Hepatocyte (in vitro differentiated cells): ENCODE data around the gene CYP51A1. TPM values are rescaled to one million over a fixed set of nuclear protein-coding genes. Genes with fewer than 3 reads are reported as not detected.
"Not testable (repeated sequence)": the region's sequence is repeated elsewhere in the genome, so short reads cannot be mapped to it uniquely, and the experiment has no call there.

Experiments used
- DNase-seq: peaks from one replicate; pipeline ENCODE4 v3.0.0-alpha.2; 2016; ENCODE audit warnings: low spot score
- H2AFZ ChIP-seq: fragments of 200-600 bp; sonication (generic); 2 replicates; pipeline ENCODE4 v1.6.0; 2016; ENCODE audit warnings: antibody characterized with exemption, mild to moderate bottlenecking
- H3K27ac ChIP-seq: fragments of 200-600 bp; sonication (generic); 2 replicates; pipeline ENCODE4 v1.5.1; 2016; ENCODE audit warnings: mild to moderate bottlenecking
- H3K27me3 ChIP-seq: fragments of 200-600 bp; sonication (generic); 2 replicates; pipeline ENCODE4 v1.6.1; 2016
- H3K36me3 ChIP-seq: fragments of 200-600 bp; sonication (generic); replicated peaks from 2 replicates; pipeline ENCODE4 v1.5.1; 2016; ENCODE audit warnings: low read depth; ENCODE audit not compliant: insufficient read depth
- H3K4me1 ChIP-seq: fragments of 200-600 bp; sonication (generic); 2 replicates; pipeline ENCODE4 v1.5.1; 2016; ENCODE audit warnings: mild to moderate bottlenecking, moderate library complexity; ENCODE audit not compliant: insufficient read depth
- H3K4me2 ChIP-seq: fragments of 200-600 bp; sonication (generic); 2 replicates; pipeline ENCODE4 v1.6.0; 2016
- H3K4me3 ChIP-seq: fragments of 200-600 bp; sonication (generic); 2 replicates; pipeline ENCODE4 v1.5.1; 2016; ENCODE audit warnings: mild to moderate bottlenecking
- H3K79me2 ChIP-seq: fragments of 200-600 bp; sonication (generic); 2 replicates; pipeline ENCODE4 v1.6.0; 2017; ENCODE audit warnings: mild to moderate bottlenecking
- H3K9me2 ChIP-seq: fragments of 200-600 bp; sonication (generic); replicated peaks from 2 replicates; pipeline ENCODE4 v1.6.0; 2017; ENCODE audit warnings: mild to moderate bottlenecking; ENCODE audit not compliant: insufficient read depth
- H3K9me3 ChIP-seq: fragments of 200-600 bp; sonication (generic); 2 replicates; pipeline ENCODE4 v1.5.1; 2016; ENCODE audit warnings: low read depth, mild to moderate bottlenecking
- H4K20me1 ChIP-seq: fragments of 200-600 bp; sonication (generic); 2 replicates; pipeline ENCODE4 v1.6.0; 2016; ENCODE audit warnings: mild to moderate bottlenecking; ENCODE audit not compliant: insufficient read depth, poor library complexity, severe bottlenecking
- EZH2 ChIP-seq: fragments of 200-600 bp; sonication (generic); IDR thresholded peaks from 2 replicates; pipeline ENCODE4 v1.6.1; 2016; ENCODE audit warnings: antibody characterized with exemption, mild to moderate bottlenecking, borderline replicate concordance
- EZH2phosphoT487 ChIP-seq: fragments of 200-600 bp; sonication (generic); IDR thresholded peaks from one replicate; pipeline ENCODE4 v1.6.1; 2018; ENCODE audit warnings: antibody characterized with exemption, mild to moderate bottlenecking, low read depth, moderate library complexity; ENCODE audit not compliant: unreplicated experiment, severe bottlenecking
- WGBS: methylation state at CpG from one replicate; pipeline ENCODE4 v1.1.6; 2016; ENCODE audit warnings: low lambda C conversion rate; ENCODE audit errors: missing lambda C conversion rate; 5-methylcytosine and 5-hydroxymethylcytosine counted together
- polyA plus RNA-seq: library from polyadenylated mRNA; unstranded; fragments of >200 nt; fragmentation: Nextera tagmentation; extraction: Ambion mirVana; gene quantifications from 2 replicates; pipeline ENCODE4 v1.2.1, GENCODE V29; 2016
- total RNA-seq: library from RNA; depleted of rRNA; stranded (reverse); fragments of >200 nt; gene quantifications from 2 replicates; pipeline ENCODE4 v1.2.3, GENCODE V29; 2014
- TF ChIP-seq, protein P1 (sequence below): fragments of 200-600 bp; sonication (generic); IDR thresholded peaks from 2 replicates; pipeline ENCODE4 v1.5.1; 2016; ENCODE audit warnings: antibody characterized with exemption, mild to moderate bottlenecking; ENCODE audit not compliant: poor library complexity

Gene CYP51A1
- total and polyA plus RNA-seq, 2 experiments from 2014 or later = 200 to 414 TPM

DNA sequence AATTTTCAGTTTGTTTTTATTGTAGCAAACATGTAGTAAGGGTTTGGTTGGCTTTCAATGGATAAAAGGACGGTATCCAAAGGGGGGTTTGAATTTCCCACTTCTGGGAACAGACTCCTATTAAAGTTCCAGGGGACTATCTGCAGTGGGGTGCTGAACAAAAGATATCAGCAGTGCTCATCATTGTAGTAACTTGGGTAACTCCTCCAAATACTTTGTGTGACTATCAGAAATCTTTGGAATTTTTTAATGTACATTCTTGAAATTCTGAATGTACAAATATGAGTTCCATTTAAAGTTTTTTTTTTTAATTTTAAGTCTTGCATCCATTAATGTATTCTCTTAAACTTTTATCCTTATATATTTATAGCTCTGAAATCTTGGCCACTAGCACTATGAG is 42.1 kb downstream of the CYP51A1 start:
- 96% methylated on average over 1 of the region's 1 CpG for WGBS

DNA sequence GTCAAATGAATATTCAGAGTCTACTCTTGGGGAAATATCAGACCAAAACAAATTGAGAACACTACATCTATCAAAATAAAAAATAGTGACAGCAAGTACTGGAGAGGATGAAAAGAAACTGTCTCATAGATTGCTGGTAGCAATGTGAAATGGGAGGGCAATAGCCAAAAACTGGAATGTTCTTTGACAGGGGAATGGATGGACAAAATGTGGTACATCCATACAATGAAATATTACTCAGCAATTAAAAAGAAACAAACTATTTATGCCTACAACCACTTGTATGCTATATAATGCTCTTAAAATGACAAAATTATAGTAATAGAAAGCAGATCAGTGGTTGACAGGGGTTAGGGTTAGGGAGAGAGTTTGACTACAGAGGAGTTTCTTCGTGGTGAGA is 46.0 kb downstream of the CYP51A1 start:
- Histone ChIP-seq H3K27me3 (no peaks in the 10 kb centered on the region), H3K79me2 (no peaks in the 10 kb centered on the region), H3K9me2 (no peaks in the 10 kb centered on the region), H2AFZ (no peak overlapping the region), H3K36me3 (peaks cover 9% of the 10 kb centered on the region), H3K4me1 (no peaks in the 10 kb centered on the region), H3K27ac (no peak overlapping the region), H3K9me3 (peaks cover 13% of the 10 kb centered on the region), H3K4me2 (no peak overlapping the region), H3K4me3 (no peak overlapping the region), H4K20me1 (no peaks in the 10 kb centered on the region)
- no peak for TF ChIP-seq EZH2
- TF ChIP-seq, protein P1, sequence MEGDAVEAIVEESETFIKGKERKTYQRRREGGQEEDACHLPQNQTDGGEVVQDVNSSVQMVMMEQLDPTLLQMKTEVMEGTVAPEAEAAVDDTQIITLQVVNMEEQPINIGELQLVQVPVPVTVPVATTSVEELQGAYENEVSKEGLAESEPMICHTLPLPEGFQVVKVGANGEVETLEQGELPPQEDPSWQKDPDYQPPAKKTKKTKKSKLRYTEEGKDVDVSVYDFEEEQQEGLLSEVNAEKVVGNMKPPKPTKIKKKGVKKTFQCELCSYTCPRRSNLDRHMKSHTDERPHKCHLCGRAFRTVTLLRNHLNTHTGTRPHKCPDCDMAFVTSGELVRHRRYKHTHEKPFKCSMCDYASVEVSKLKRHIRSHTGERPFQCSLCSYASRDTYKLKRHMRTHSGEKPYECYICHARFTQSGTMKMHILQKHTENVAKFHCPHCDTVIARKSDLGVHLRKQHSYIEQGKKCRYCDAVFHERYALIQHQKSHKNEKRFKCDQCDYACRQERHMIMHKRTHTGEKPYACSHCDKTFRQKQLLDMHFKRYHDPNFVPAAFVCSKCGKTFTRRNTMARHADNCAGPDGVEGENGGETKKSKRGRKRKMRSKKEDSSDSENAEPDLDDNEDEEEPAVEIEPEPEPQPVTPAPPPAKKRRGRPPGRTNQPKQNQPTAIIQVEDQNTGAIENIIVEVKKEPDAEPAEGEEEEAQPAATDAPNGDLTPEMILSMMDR = no peak
- no peak for DNase-seq
- WGBS = 100% methylated on average over 1 of the region's 1 CpG

More for the DNA sequence above, 42.1 kb downstream of the CYP51A1 start:
- no peak for DNase-seq
- H3K4me1 ChIP-seq = no peaks in the 10 kb centered on the region
- H3K79me2 ChIP-seq = no peaks in the 10 kb centered on the region
- peaks cover 6% of the 10 kb centered on the region for H3K36me3 ChIP-seq
- H3K4me2 ChIP-seq = no peak overlapping the region
- no peaks in the 10 kb centered on the region for H3K9me2 ChIP-seq
- H3K9me3 ChIP-seq = peaks cover under 1% of the 10 kb centered on the region
- no peak overlapping the region for H3K4me3 ChIP-seq
- no peaks in the 10 kb centered on the region for H3K27me3 ChIP-seq
- no peak overlapping the region for H3K27ac ChIP-seq
- no peaks in the 10 kb centered on the region for H4K20me1 ChIP-seq
- TF ChIP-seq EZH2 = no peak
- TF ChIP-seq EZH2phosphoT487 = no peak
- TF ChIP-seq, protein P1 = no peak
- no peak overlapping the region for H2AFZ ChIP-seq

DNA sequence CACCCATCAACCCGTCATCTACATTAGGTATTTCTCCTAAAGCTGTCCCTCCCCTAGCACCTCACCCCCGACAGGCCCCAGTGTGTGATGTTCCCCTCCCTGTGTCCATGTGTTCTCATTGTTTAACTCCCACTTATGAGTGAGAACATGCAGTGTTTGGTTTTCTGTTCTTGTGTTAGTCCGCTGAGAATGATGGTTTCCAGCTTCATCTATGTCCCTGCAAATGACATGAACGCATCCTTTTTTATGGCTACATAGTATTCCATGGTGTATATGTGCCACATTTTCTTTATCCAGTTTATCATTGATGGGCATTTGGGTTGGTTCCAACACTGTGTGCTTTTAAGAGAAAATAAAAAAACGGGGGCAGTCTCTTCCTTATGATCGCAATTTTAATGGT is 50.4 kb downstream of the CYP51A1 start:
- not testable (repeated sequence) for H3K79me2 ChIP-seq, H3K4me1 ChIP-seq, DNase-seq, H3K4me3 ChIP-seq, H3K36me3 ChIP-seq, H3K27me3 ChIP-seq, H2AFZ ChIP-seq, H3K4me2 ChIP-seq, H4K20me1 ChIP-seq, H3K27ac ChIP-seq, H3K9me2 ChIP-seq
- 99% methylated on average over 6 of the region's 6 CpGs for WGBS
- H3K9me3 ChIP-seq = peaks cover 13% of the 10 kb centered on the region

DNA sequence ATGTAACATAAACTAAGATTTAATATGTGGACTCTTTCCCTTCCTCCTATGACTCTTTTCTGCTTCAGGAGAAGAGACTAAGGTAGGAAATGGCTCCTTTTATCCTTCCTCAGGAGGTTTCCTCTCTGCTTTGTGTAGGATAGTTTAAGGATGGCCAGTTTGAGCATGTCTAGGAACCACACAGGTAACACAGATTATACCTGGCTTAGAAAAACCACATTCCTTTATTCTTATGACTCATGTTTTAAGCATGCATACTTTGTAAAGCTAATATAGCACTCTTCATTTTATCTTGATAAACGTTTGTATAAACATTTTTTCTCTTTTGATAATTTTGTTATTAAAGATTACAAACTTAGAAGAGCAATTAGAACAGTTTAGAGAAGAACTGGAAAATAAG is 57.8 kb downstream of the CYP51A1 start:
- Histone ChIP-seq H4K20me1 (no peaks in the 10 kb centered on the region), H3K27ac (peak overlapping the region; percentile 48), H3K36me3 (no peaks in the 10 kb centered on the region), H2AFZ (no peak overlapping the region), H3K79me2 (no peaks in the 10 kb centered on the region), H3K4me3 (no peak overlapping the region), H3K9me3 (no peaks in the 10 kb centered on the region), H3K9me2 (no peaks in the 10 kb centered on the region), H3K4me1 (peaks cover 2% of the 10 kb centered on the region), H3K27me3 (no peaks in the 10 kb centered on the region), H3K4me2 (no peak overlapping the region)
- 40% methylated on average over 1 of the region's 1 CpG for WGBS
- no peak for TF ChIP-seq EZH2phosphoT487
- no peak for TF ChIP-seq EZH2
- TF ChIP-seq, protein P1 = no peak
- DNase-seq = no peak
